Amniotic epithelial cell (primary cell): ENCODE measurements around the gene MAP10.
"Not testable (repeated sequence)": the region's sequence is repeated elsewhere in the genome, so short reads cannot be mapped to it uniquely, and the experiment has no call there.

Source experiments
- DNase-seq: peaks from one replicate; pipeline ENCODE4 v3.0.0-alpha.2; 2010; ENCODE audit warnings: low read depth

Gene MAP10

GRCh38 chr1:232805269-232806185 lies at the start of gene MAP10:
MAP10 (plus strand) TSS chr1:232805416; CDS start chr1:232805450, 34 bp downstream.
- DNase-seq: peak; percentile 74

GRCh38 chr1:232764458-232765251 lies 40.6 kb upstream of the MAP10 start:
- no peak for DNase-seq

GRCh38 chr1:232765542-232765941 lies 39.7 kb upstream of the MAP10 start:
- DNase-seq: no peak

- no peak for DNase-seq
These were observed 38.9 kb upstream of the MAP10 start for GRCh38 chr1:232766241-232766890.

GRCh38 chr1:232766904-232767303 lies 38.3 kb upstream of the MAP10 start:
- DNase-seq: no peak

- peak; percentile 84 for DNase-seq
These were observed 37.7 kb upstream of the MAP10 start for GRCh38 chr1:232767305-232768074.

- DNase-seq: no peak
These were observed 36.4 kb upstream of the MAP10 start for GRCh38 chr1:232768793-232769192.

GRCh38 chr1:232769733-232770132 lies 35.5 kb upstream of the MAP10 start:
- no peak for DNase-seq

- no peak for DNase-seq
These were observed 31.5 kb upstream of the MAP10 start for GRCh38 chr1:232773752-232774151.

- DNase-seq: no peak
These were observed 28.6 kb upstream of the MAP10 start for GRCh38 chr1:232776526-232777106.

GRCh38 chr1:232780354-232780753 lies 24.9 kb upstream of the MAP10 start:
- no peak for DNase-seq

- no peak for DNase-seq
These were observed 20.4 kb upstream of the MAP10 start for GRCh38 chr1:232784794-232785193.

GRCh38 chr1:232785630-232786029 lies 19.6 kb upstream of the MAP10 start:
- DNase-seq: not testable (repeated sequence)

GRCh38 chr1:232786845-232787455 lies 18.3 kb upstream of the MAP10 start:
- DNase-seq: no peak

- no peak for DNase-seq
These were observed 16.9 kb upstream of the MAP10 start for GRCh38 chr1:232788235-232788872.

- no peak for DNase-seq
These were observed 15.6 kb upstream of the MAP10 start for GRCh38 chr1:232789651-232790050.

GRCh38 chr1:232792949-232793348 lies 12.3 kb upstream of the MAP10 start:
- DNase-seq: no peak

- peak; percentile 61 for DNase-seq
These were observed 11.3 kb upstream of the MAP10 start for GRCh38 chr1:232793944-232794343.

GRCh38 chr1:232795497-232796053 lies 9.6 kb upstream of the MAP10 start:
- peak; percentile 11 for DNase-seq
